ENCODE measurements around the gene PIP5K1C.

- TF ChIP-seq CTCF (IDR thresholded peaks at IDR 0.05) (no peak), POLR2A (IDR thresholded peaks at IDR 0.05) (no peak)
These were observed 46.2 kb upstream of the PIP5K1C start for GRCh38 chr19:3746371-3747056.

Measured in breast epithelium (tissue), 3 donors.